Skeletal muscle tissue (tissue), 4 donors: ENCODE data around the gene CLEC2D. TPM values are rescaled to one million over a fixed set of nuclear protein-coding genes. Genes with fewer than 3 reads are reported as not detected.
"Not testable (repeated sequence)": the region's sequence is repeated elsewhere in the genome, so short reads cannot be mapped to it uniquely, and the experiment has no call there.

ENCODE experiments used
- H3K27ac ChIP-seq: one replicate; pipeline ENCODE4 v1.7.0; 2013; ENCODE audit warnings: mild to moderate bottlenecking, low read depth, low read length, inconsistent platforms
- H3K27me3 ChIP-seq, 3 donors: one replicate each; pipeline ENCODE4 v1.7.0; 2013; ENCODE audit warnings: low read length in 3 of 3; ENCODE audit not compliant: control insufficient read depth in 3 of 3, insufficient read depth in 3 of 3
- H3K36me3 ChIP-seq, 3 donors: one replicate each; pipeline ENCODE4 v1.7.0; 2013; ENCODE audit warnings: low read length in 3 of 3; ENCODE audit not compliant: control insufficient read depth in 3 of 3, insufficient read depth in 3 of 3
- H3K4me1 ChIP-seq, 3 donors: one replicate each; pipeline ENCODE4 v1.7.0; 2013; ENCODE audit warnings: low read length in 3 of 3, mild to moderate bottlenecking in 3 of 3; ENCODE audit not compliant: control insufficient read depth in 3 of 3, insufficient read depth in 3 of 3
- H3K4me3 ChIP-seq, 3 donors: one replicate each; pipeline ENCODE4 v1.7.0; 2013; ENCODE audit warnings: low read length in 3 of 3
- H3K9ac ChIP-seq, 3 donors: one replicate each; pipeline ENCODE4 v1.7.0; 2013; ENCODE audit warnings: low read length in 3 of 3, mild to moderate bottlenecking in 3 of 3, moderate library complexity in 2 of 3, low read depth in 1 of 3
- H3K9me3 ChIP-seq, 3 donors: one replicate each; pipeline ENCODE4 v1.7.0; 2013; ENCODE audit warnings: low read length in 3 of 3; ENCODE audit not compliant: control insufficient read depth in 3 of 3
- total RNA-seq: library from RNA; depleted of rRNA; stranded (reverse); fragments of >200 nt; gene quantifications from one replicate; pipeline ENCODE4 v1.2.3, GENCODE V29; 2014
- donor health status: Osteomylitis.

The CLEC2D gene
- total RNA-seq, 1 donor from 2014 or later = 12.0 TPM

- no peak overlapping the region for H3K27ac ChIP-seq
- H3K4me3 ChIP-seq = no peak overlapping the region
- H3K36me3 ChIP-seq = no peaks in the 10 kb centered on the region
- H3K4me1 ChIP-seq = peaks cover 0 to 7% (median 6%) of the 10 kb centered on the region in 3 donors
- no peaks in the 10 kb centered on the region for H3K9me3 ChIP-seq
- no peak overlapping the region for H3K9ac ChIP-seq
- H3K27me3 ChIP-seq = no peaks in the 10 kb centered on the region
These were observed 4.7 kb downstream of the CLEC2D start for GRCh38 chr12:9674226-9674590.

GRCh38 chr12:9682508-9682907 is 13.0 kb downstream of the CLEC2D start:
- not testable (repeated sequence) for H3K36me3 ChIP-seq, H3K27ac ChIP-seq, H3K4me3 ChIP-seq, H3K27me3 ChIP-seq, H3K9ac ChIP-seq, H3K9me3 ChIP-seq, H3K4me1 ChIP-seq

- not testable (repeated sequence) for H3K27me3 ChIP-seq, H3K9ac ChIP-seq, H3K4me1 ChIP-seq, H3K36me3 ChIP-seq, H3K9me3 ChIP-seq, H3K27ac ChIP-seq, H3K4me3 ChIP-seq
These were observed 13.4 kb downstream of the CLEC2D start for GRCh38 chr12:9682949-9683348.

GRCh38 chr12:9685366-9685765 is 15.9 kb downstream of the CLEC2D start:
- not testable (repeated sequence) for H3K4me1 ChIP-seq, H3K27ac ChIP-seq, H3K9me3 ChIP-seq, H3K36me3 ChIP-seq, H3K27me3 ChIP-seq, H3K9ac ChIP-seq, H3K4me3 ChIP-seq

GRCh38 chr12:9685915-9686314 is 16.4 kb downstream of the CLEC2D start:
- Histone ChIP-seq H3K36me3 (peaks cover 4 to 8% (median 5%) of the 10 kb centered on the region in 3 donors), H3K27ac (no peak overlapping the region), H3K4me3 (no peak overlapping the region), H3K9me3 (no peaks in the 10 kb centered on the region), H3K9ac (no peak overlapping the region), H3K27me3 (no peaks in the 10 kb centered on the region), H3K4me1 (no peaks in the 10 kb centered on the region)

- peaks cover 4 to 8% (median 5%) of the 10 kb centered on the region in 3 donors for H3K36me3 ChIP-seq
- H3K27ac ChIP-seq = no peak overlapping the region
- H3K9me3 ChIP-seq = no peaks in the 10 kb centered on the region
- no peaks in the 10 kb centered on the region for H3K4me1 ChIP-seq
- H3K27me3 ChIP-seq = no peaks in the 10 kb centered on the region
- no peak overlapping the region for H3K9ac ChIP-seq
- no peak overlapping the region for H3K4me3 ChIP-seq
These were observed 17.7 kb downstream of the CLEC2D start for GRCh38 chr12:9687228-9687627.

GRCh38 chr12:9692909-9693308 is 23.4 kb downstream of the CLEC2D start:
- Histone ChIP-seq H3K27ac (no peak overlapping the region), H3K9me3 (no peaks in the 10 kb centered on the region), H3K9ac (no peak overlapping the region), H3K4me1 (no peaks in the 10 kb centered on the region), H3K4me3 (no peak overlapping the region), H3K36me3 (peaks cover 4 to 19% (median 5%) of the 10 kb centered on the region in 3 donors), H3K27me3 (no peaks in the 10 kb centered on the region)

GRCh38 chr12:9694241-9694640 is 24.7 kb downstream of the CLEC2D start:
- no peak overlapping the region for H3K9ac ChIP-seq
- H3K36me3 ChIP-seq = peaks cover 0 to 11% (median 0%) of the 10 kb centered on the region in 3 donors
- no peak overlapping the region for H3K4me3 ChIP-seq
- no peak overlapping the region for H3K27ac ChIP-seq
- no peaks in the 10 kb centered on the region for H3K4me1 ChIP-seq
- no peaks in the 10 kb centered on the region for H3K9me3 ChIP-seq
- no peaks in the 10 kb centered on the region for H3K27me3 ChIP-seq

GRCh38 chr12:9695150-9695549 is 25.6 kb downstream of the CLEC2D start:
- peaks cover 0 to 11% (median 0%) of the 10 kb centered on the region in 3 donors for H3K36me3 ChIP-seq
- not testable (repeated sequence) for H3K4me3 ChIP-seq, H3K9ac ChIP-seq, H3K9me3 ChIP-seq, H3K27ac ChIP-seq, H3K4me1 ChIP-seq, H3K27me3 ChIP-seq

GRCh38 chr12:9695661-9696060 is 26.1 kb downstream of the CLEC2D start:
- H3K27ac ChIP-seq, H3K9me3 ChIP-seq, H3K4me1 ChIP-seq, H3K9ac ChIP-seq, H3K27me3 ChIP-seq, H3K4me3 ChIP-seq: not testable (repeated sequence)
- H3K36me3 ChIP-seq = peaks cover 0 to 11% (median 0%) of the 10 kb centered on the region in 3 donors

GRCh38 chr12:9697619-9698018 is 28.1 kb downstream of the CLEC2D start:
- Histone ChIP-seq H3K27ac (no peak overlapping the region), H3K9ac (no peak overlapping the region), H3K4me1 (no peaks in the 10 kb centered on the region), H3K4me3 (no peak overlapping the region), H3K36me3 (peaks cover 0 to 11% (median 0%) of the 10 kb centered on the region in 3 donors), H3K9me3 (no peaks in the 10 kb centered on the region), H3K27me3 (no peaks in the 10 kb centered on the region)
